GM19455 (cell line): ENCODE results near the gene AATK.

Experiments used
- ATAC-seq: cut with Tn5 transposase; IDR thresholded peaks from one replicate; pipeline ENCODE4 v1.9.1; 2021; ENCODE audit not compliant: unreplicated experiment

The AATK gene

DNA sequence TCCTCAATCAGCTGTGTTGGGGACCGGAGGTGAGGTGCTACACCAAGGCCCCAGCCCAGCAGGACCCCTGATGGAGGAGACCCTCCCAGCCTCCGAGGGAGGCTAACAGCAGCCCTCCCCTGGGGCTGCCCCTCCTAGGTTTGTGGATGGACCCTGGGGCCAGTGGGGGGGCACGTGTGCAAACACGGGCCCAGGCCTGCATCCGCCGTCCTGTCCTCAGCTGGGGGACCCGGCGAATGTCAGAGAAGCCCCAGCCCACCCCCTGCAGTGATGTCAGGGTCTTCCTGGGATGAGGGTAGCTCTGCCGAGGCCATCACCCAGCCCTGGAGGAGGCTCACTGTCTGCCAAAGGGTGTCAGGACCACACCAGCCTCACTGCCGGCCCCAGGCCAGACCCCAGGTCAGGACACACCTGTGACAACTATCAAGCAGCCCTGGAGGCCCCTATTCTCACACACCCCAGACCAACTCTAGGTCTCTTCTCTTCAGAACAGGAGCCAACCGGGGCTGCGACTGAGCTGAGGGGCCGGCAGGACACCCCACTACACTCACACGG lies 30.0 kb upstream of the AATK start:
- no peak for ATAC-seq

DNA sequence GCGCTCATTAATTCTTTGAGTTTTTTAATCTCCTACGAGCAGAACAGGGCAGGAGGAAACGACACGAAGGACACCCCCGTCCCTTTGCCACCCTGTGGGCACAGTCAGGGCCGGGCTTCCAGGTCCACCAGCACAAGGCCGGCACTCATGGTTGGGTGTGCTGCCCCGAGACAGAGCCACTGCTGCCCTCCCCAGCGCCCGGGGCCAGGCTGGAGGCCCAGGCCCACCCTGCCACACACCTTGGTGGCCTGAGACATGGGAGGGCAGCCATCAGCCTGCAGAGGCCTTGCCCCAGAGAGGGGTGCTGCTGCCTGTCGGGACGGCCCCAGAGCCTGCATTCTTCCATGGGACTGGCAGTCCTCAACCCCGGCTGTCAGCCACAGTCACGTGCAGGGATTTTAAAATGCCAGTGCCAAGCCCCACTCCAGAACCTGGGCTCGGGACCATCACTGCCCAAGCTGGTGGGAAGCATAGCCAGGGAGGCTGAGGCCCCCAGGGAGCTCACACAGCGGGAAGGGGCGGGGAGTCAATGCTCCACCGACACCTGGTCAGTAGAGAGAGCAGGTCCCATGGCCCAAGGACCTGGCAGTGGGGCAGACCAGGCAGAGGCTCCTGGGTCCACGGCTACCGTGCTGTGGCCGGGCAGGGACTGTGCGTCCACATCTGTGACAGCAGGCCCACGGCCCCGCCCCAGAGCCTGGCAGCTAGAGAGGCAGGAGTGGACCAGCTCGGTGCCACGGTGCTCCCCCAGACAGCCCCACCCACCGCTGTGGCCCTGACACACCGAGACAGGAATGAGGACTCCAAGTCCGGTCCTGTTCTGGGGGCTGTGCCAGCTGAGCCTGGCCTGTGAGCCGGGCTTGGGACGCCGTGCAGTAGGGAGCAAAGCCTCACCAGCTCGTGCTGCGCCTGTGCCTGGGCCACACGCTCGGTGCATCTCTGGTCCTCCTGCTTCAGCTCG lies 29.2 kb upstream of the AATK start:
- no peak for ATAC-seq

DNA sequence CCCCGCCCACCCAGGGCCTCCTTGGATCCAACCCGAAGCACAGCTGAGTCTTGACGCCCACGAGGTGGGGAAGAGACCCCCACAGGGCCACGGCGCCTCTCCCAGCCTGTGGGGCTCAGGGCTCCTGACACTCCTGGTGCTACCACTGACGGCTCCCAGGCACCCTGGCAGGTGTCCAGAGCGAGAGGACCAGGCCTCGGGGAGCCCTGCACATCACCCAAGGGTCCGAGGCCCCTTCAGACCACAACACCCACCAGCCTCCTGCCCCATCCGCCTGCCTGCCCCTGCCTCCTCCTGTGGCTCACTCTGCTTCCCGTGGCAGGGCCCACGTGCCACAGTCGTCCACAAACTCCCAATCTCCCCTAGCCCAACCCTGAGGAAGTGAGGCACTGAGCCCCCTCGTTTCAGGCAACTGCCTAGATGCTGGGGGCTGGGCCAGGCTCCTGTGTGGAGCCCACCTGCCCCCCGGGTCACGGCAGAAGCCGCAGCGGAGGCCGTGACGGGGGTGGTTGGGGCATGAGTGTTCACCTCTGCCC lies 28.3 kb upstream of the AATK start:
- ATAC-seq: no peak

DNA sequence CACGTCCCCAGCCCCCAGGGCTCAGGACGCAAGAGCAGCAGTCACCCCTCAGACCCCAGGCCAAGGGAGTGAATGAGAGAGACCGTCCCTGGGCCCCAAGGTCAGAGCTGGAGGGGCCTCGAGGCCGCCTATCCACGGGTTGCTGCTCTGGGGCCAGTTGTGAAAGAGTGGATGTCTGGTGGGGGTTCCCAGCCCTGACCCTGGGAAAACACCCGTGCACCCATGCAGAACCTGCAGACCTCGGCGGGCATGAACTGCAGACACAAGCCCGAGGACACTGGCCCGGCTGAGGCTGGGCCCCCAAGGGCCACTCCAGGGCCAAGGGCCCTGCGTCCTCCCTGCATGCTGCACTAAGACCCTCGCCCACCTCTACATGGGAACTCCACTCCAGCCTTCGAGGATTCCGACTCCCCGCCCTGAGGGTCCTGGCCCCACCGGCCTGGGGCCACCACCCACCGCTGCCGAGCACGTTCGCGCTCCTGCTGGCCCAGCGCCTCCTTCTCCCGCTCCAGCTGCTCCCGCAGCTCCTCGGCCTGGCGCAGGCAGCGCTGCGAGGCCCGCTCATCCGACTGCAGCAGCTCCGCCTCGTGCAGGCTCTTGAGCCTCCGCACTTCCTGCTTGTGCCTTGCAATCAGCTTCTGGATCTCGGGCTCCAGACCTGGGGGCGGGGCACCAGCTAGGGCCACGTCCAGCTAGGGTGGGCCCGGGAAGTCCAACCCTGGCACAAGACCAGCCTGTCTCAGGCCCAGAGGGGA lies 27.6 kb upstream of the AATK start:
- no peak for ATAC-seq

DNA sequence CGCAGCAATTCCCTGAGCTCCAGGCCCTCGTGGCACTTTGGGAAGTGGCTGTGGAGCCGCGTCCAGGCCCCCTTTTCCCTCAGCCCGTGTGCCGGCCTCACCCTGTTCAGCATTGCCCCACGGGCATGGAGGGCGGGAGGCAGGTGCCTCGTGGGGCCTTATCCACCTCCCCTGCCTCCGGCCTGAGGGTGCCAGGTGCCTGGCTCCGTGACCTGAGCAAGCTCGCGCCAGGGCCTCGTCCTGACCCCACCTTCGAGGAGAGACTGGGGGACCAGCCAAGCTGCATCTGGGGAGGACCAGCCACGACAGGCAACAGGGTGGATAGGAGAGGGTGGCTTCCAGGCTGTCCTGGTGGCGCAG lies 27.0 kb upstream of the AATK start:
- no peak for ATAC-seq

DNA sequence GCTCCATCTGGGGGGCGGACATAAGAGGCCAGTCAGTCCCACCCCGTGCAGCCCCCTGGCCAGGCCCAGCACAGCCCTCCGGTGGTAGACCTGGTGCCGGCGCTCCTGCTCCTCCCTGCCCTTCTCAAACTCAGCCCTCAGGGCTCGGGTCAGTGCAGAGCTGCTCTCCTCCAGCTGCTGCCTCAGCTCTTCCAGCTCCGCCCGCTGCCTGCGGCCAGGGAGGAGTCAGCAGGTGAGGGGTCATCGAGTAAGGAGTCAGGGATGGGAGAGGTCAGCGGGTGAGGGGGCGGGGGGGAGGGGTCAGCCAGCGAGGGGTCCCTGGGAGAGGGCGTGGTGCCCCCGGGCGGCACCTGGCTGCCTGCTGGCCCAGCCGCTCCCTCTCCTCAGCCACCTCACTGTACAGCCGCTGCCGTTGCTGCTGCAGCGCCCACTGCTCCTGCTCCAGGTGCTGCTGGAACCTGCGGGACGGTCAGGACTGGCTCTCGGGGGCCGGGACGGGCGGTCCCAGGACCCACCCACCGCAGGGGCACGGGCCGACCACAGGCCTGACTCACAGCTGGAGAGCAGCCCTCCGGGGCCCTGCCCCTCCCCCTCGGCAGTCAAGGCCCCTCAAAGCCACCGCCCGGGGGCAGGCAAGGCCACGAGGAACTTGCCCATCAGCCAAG lies 26.5 kb upstream of the AATK start:
- no peak for ATAC-seq

DNA sequence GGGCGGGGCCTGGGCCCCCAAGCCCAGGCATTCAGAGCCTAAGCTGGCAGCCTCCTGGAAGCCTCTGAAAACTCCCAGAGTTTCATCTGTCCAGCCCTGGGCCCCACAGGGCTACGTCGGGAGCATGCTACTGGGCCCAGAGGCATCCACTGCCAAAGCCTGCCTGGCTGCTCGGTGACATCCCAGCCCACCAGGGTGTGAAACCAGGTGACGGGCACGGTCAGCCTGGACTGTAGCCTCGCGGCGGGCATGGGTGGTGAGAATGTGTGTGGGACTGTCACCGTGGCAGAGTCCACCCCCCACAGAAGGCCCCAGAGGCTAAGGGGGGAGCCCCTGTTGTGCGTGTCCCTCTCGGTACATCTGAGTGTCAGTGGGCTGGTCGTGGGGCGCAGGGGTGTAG lies 25.6 kb upstream of the AATK start:
- no peak for ATAC-seq

DNA sequence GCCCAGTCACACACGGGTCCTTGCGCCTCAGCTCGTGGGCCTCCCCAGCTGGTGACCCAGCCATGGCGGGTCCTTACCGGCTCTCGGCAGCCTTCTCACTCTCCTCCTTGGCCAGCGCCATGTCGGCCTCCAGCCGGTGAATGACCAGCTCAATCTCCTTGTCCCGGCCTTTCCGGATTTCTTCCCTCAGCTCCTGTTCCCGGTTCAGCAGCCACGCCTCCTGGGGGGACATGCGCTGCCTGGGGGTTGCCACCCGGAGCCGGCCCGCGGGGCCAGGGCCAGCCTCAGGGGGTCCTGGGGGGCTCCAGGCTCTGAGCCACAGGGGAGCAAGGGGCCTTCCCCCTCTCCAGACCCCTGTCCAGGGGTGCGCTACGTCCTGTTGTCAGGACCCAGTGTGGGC lies 25.1 kb upstream of the AATK start:
- ATAC-seq: no peak

DNA sequence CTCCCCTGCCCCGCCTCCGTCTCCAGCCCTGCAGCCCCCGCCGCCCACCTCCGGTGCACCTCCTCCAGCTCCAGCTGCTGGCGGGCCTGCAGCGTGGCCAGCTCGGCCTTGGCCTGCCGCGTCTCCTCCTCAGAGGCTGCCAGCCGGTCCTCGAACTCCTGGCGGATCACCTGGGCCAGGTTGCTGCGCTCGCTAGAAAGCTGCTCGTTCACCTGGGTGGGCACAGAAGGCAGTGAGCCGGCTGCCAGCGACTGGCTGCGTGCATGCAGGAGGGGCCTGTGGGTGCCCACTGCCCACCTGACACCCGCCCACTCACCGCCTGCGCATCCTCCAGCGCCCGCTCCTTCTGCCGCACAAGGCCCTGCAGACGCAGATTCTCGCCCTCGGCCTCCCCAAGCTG lies 24.6 kb upstream of the AATK start:
- ATAC-seq: no peak

DNA sequence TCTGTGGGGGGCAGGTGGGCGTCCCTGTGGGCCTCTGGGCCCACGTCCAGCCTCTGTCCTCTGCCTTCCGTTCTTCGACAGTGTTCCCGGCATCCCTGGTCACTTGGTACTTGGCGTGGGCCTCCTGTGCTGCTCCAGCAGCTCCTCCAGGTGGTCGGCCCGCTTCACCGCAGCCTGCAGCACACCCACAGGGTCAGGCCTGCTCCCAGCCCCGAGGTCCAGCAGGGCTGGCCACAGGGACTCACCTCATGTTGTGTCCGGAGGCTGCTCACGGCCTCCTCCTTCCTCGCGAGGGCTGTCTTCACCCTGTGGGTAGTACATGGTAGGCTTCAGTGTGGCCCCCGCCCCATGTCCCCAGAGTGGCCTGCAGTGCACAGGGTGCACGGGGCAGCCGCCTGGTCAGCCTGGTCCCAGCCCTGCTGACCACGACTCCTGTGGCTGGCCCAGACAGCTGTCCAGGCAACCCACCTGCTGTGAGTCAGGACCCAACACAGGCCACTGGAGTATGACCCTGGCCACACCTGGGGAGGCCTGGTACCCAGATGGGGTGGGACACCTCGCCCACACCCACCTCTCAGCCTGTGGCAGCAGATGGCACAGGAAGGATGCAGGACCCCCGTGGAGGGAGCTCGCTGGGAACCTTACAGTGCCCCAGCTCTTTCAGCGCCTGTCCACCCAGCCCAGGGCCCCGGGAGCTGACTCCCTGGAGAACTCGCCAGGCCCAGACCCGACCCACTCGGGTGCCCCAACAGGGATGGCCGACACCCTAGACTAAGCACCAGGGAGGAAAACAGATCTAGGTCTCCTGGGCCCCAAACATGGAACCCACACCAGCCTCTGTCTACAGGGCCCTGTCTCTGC lies 23.9 kb upstream of the AATK start:
- no peak for ATAC-seq

DNA sequence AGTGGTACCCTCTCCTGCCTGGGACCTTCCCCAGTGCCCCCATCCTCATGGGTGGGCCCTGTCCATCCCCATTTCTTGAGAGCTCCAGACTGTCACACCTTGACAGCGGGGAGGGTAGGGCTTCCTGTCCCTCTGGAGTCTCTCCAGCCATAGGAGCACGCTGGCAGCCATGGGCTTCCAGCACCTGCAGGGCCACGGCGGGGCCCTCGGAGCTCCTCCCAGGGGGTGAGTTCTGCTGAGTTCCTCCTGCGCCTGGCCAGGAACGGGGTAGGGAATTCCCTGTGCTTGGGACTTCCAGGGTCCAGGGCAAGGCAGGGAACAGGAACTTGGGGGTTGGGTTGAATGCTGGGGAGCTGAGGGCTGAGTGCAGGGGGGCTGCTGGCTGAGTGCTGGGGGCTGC lies 23.0 kb upstream of the AATK start:
- ATAC-seq: no peak

DNA sequence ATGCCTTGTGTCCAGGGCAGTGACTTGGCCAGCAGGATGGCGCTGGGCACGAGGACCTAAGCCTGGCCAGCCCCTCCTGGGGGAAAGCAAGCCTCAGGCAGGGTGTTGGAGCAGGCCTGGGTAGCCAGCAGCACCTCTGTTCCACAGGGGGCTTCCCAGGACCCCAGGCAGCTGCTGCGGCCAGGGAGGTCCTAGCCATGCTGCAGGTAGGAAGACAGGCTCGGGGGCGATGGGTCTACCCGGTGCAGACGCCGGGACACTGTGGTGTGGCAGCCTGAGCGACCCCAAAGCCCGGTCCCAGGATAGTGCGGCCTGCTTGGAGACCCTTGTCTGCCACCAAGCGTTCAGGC lies 22.4 kb upstream of the AATK start:
- ATAC-seq: no peak

DNA sequence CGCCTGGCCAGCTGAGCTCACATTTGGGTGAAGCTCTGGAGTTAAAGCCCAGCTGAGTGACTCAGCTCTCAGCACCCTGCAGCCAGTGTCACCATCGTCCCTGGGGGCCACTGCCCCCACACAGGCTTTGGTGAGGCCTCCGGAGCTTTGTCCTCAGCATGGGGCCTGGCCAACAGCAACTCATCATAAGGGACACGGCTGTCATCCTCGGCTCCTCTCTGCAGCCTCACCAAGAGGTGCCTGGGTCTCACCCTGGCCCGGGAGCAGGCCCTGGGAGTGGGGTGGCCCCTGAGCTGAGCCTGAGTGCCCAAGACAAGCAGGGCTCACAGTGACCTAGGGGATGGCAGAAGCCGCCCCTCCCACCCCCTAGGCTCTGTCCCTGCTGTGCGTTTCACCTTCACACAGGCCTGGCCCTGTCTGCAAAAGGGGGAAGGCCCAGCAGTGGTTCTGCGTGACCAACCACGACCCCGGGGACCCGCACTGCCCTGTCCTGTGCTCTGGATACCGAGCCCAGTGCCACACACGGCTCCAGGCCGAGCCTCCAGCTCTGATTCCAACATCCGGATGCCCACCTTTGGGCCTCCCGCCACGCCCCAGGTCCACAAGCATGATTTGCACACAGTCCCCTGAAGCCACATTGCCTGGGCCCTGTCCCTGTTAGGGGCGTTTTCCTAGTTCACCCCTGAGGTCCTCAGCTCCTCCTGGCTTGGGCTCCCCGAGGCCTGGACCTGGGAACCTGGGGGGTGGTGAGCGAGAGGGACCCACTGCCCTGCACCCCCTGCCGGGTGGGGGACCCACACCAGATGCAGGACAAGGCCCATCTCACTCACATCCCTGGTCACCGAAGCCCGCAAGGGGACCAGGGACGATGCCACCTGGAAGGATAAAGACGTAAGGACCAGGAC lies 21.8 kb upstream of the AATK start:
- ATAC-seq: no peak

DNA sequence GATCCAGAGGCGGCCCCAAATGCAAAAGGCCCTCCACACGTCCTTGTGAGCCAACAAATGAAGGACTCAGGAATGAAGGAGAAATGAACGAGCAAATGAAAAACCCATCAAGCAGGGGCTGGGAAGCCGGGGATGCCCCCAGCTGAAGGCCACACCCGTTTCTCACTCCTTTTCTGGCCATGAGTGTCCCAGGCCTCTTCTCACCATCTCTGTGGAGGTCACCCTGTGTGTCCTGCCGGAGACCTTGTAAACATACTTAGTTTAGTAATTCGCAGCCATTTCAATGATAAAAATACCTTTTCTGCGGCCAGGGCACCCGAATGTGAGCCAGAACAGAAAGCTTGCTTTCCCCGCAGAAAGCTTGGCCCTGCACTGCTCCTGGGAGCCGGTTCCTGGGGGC lies 21.1 kb upstream of the AATK start:
- no peak for ATAC-seq

DNA sequence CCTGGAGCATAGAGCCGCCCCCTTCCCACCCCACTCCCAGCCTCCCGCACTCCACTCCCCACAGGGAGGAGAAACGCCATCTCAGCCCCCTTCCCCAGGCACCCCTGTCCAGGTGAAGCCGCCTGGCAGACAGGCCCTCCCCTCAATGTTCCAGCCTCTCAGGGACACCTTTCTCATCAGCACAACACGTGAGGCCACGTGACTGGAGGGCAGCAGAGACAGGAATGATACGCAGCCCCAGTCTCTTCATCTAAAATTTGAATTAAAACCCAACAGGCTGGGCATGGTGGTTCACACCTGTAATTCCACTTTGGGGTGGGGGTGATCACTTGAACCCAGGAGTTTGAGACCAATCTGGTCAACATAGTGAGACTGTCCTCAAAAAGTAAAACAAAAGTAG lies 20.2 kb upstream of the AATK start:
- no peak for ATAC-seq

DNA sequence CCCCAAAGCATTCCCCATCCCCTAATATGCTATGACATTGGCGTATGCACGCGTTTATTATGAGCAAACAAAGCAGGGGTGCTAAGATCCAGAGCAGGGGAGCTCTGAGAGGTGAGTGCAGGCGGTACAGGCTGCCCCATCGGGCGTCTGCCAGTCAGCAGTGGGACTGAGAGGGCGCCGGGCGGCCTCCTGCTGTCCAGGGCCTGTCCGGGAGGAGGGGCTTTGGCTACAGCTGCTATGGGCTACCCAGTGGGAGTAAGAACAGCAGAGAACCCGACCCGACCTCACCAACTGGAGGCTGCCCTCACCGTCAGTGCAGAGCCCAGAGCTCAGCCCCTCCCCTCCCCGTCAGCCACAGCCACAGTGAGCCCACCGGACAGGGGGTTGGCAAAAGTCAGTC lies 18.5 kb upstream of the AATK start:
- no peak for ATAC-seq

DNA sequence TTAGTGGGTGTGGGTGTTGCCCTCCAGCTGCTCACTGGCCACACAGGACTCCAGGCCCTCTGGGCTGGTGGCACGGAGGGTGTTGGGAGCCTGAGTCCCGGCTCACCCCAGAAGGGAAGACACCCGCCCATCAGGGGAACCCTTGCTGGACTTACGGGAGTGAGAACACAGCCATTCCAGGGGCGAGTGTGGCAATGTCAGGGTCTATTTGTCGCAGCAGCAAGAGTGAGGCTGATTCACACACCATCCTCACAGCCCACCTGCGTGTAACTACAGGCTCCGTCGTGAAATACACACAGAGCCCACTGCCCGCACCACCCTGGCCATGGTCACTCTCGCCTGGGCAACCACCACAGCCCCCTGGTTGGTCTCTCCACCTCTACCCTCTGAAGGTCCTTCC lies 17.8 kb upstream of the AATK start:
- ATAC-seq: no peak

DNA sequence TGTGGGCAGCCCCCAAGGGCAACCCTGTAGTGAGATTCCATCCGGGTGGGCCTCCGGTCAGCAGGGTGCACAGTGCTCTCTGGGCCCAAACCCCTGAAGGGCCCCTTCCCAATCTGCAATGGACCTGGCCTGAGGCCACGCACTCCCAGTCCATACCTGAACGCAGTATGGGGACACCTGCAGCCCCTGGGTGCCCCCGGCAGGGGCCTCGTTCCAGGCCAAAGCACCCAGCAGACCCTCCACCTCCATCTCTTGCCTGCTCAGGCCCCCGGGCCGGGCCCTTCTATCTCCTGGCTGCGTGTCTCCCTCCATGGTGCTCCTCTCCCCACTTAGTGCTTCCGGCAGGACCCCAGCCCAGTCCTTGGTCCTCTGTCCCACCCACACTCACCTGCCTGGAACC lies 17.3 kb upstream of the AATK start:
- no peak for ATAC-seq

DNA sequence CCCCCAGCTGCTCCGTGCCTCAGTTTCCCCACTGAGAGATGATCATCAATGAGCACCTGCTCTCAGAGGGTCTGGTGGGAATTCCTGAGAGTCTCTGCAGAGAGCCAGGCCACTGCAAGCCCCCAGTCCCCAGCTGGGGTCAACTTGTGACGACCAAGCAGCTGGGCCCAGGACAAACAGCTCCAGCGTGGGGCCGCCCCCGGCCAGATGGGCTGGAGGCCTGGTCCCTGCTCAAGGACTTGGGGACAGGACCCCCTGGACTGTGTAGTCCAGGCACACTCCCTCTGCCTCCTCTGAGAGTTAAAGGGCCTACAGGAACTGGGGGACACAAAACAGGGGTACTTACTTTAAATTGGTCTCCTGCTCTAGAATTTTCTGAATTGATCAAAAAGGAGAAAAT lies 16.6 kb upstream of the AATK start:
- no peak for ATAC-seq

DNA sequence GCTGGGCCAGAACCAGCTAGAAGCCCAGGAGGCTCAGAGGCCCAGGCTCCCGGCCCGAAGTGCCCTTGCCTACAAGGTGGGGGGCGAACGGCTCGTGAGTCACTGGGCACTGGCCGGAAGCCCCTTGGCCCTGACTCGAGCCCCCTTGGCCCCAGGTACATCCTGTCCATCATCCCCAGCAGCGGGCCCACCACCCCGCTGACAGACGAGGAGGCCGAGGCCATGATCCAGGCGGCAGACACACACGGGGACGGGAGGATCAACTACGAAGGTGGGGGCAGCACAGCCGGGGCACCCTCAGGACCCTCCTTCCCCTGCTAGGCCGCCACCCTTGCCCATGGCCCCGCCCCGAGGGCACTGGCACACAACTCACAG lies 15.8 kb upstream of the AATK start:
- ATAC-seq: no peak
